Thyroid gland (tissue), 4 donors: Measurements from ENCODE around the gene MOSPD3.

ENCODE experiments used
- POLR2A ChIP-seq, 2 donors: fragments of 450-650 bp; IDR thresholded peaks; one replicate each; pipeline ENCODE4 v1.6.1; 2017; ENCODE audit warnings: antibody characterized with exemption in 2 of 2, mild to moderate bottlenecking in 2 of 2, moderate library complexity in 1 of 2
- TF ChIP-seq, protein P1 (sequence below), 6 experiments: fragments of 200-600 bp in 3 of 6; fragments of 450-650 bp in 3 of 6; sonication (generic) in 3 of 6; IDR thresholded peaks; one replicate each; pipeline ENCODE4 v1.5.1; 2016 to 2019; ENCODE audit warnings: antibody characterized with exemption in 6 of 6, mild to moderate bottlenecking in 2 of 6, inconsistent platforms in 1 of 6, moderate library complexity in 1 of 6

DNA sequence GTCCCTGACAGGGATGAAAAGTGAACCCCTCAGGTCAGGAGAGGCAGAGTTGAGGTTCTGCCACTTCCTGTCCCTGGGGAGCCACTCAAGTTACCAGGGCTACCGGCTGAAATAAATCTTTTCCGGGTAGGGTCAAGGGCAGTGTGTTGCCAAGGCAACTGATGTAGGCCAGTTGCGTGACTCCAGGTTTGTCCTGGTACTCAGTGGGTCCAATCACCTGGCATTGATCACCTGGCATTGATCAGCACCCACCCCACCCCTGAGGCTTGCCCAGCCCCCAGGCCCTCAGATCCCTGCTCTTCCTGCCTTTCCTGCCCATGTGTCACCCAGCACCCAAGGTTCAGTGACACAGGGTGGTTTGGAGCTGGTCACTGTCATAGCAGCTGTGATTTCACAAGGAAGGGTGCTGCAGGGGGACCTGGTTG lies 44.6 kb upstream of the MOSPD3 start:
- TF ChIP-seq, protein P1, sequence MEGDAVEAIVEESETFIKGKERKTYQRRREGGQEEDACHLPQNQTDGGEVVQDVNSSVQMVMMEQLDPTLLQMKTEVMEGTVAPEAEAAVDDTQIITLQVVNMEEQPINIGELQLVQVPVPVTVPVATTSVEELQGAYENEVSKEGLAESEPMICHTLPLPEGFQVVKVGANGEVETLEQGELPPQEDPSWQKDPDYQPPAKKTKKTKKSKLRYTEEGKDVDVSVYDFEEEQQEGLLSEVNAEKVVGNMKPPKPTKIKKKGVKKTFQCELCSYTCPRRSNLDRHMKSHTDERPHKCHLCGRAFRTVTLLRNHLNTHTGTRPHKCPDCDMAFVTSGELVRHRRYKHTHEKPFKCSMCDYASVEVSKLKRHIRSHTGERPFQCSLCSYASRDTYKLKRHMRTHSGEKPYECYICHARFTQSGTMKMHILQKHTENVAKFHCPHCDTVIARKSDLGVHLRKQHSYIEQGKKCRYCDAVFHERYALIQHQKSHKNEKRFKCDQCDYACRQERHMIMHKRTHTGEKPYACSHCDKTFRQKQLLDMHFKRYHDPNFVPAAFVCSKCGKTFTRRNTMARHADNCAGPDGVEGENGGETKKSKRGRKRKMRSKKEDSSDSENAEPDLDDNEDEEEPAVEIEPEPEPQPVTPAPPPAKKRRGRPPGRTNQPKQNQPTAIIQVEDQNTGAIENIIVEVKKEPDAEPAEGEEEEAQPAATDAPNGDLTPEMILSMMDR (IDR thresholded peaks at IDR 0.05), result no peak
- no peak for TF ChIP-seq POLR2A (IDR thresholded peaks at IDR 0.05)
